B cell (primary cell): ENCODE data around the gene NAMPT. TPM values are rescaled to one million over a fixed set of nuclear protein-coding genes. Genes with fewer than 3 reads are reported as not detected.

ENCODE experiments used
- ATAC-seq: fragments of 200-7000 bp; cut with Tn5 transposase; one replicate; pipeline ENCODE4 v1.10.0; 2021; ENCODE audit warnings: low read depth, mild to moderate bottlenecking, moderate number of reproducible peaks, moderate library complexity
- CTCF ChIA-PET: fragments of 350-600 bp; sonication (Branson Sonifier 250); formaldehyde crosslinking; loops from one replicate; lab custom pipeline; 2021; ENCODE audit warnings: antibody characterized with exemption, inconsistent platforms; lab: Charles Lee
- POLR2A ChIA-PET: fragments of 350-600 bp; sonication (Branson Sonifier 250); formaldehyde crosslinking; loops from one replicate; lab custom pipeline; 2021; ENCODE audit warnings: antibody characterized with exemption; lab: Charles Lee
- DNase-seq: peaks from one replicate; pipeline ENCODE4 v3.0.0; 2013
- H2AFZ ChIP-seq: 2 replicates; pipeline ENCODE4 v1.6.1; 2012; ENCODE audit warnings: mild to moderate bottlenecking, low read depth, low read length; ENCODE audit not compliant: insufficient read depth, poor library complexity, severe bottlenecking
- H3K27ac ChIP-seq, 2 donors: 1 replicate in 1 of 2; 2 replicates in 1 of 2; pipeline ENCODE4 v1.5.1; 2012 to 2013; ENCODE audit warnings: low read length in 2 of 2, mild to moderate bottlenecking in 2 of 2, moderate library complexity in 1 of 2
- H3K27me3 ChIP-seq, 4 experiments: fragments of 200-600 bp in 1 of 4; sonication (generic) in 1 of 4; replicated peaks in 1 of 4; 1 replicate in 2 of 4; 2 replicates in 2 of 4; pipeline versions ENCODE4 v1.6.1 to v1.7.0; 2013 to 2016; ENCODE audit warnings: low read length in 3 of 4, mild to moderate bottlenecking in 2 of 4, mixed read lengths in 1 of 4, moderate library complexity in 1 of 4; ENCODE audit not compliant: insufficient read depth in 4 of 4, control insufficient read depth in 3 of 4; ENCODE audit errors: control extremely low read depth in 1 of 4
- H3K36me3 ChIP-seq, 2 experiments: replicated peaks in 1 of 2; 1 replicate in 1 of 2; 2 replicates in 1 of 2; pipeline versions ENCODE4 v1.6.1 to v1.7.1; 2013; ENCODE audit warnings: low read length in 1 of 2; ENCODE audit not compliant: insufficient read depth in 2 of 2, control insufficient read depth in 1 of 2; ENCODE audit errors: control extremely low read depth in 1 of 2, extremely low read depth in 1 of 2
- H3K4me1 ChIP-seq, 2 donors: fragments of 200-600 bp in 1 of 2; sonication (generic) in 1 of 2; 1 replicate in 1 of 2; 2 replicates in 1 of 2; pipeline versions ENCODE4 v1.5.1 to v1.6.1; 2013 to 2017; ENCODE audit warnings: low read length in 2 of 2; ENCODE audit not compliant: control insufficient read depth in 2 of 2, insufficient read depth in 2 of 2
- H3K4me2 ChIP-seq: replicated peaks from 2 replicates; pipeline ENCODE3; 2012; ENCODE audit warnings: mild to moderate bottlenecking, low read depth, low read length; ENCODE audit not compliant: poor library complexity, severe bottlenecking
- H3K4me3 ChIP-seq, 5 experiments: fragments of 200-600 bp in 1 of 5; sonication (generic) in 1 of 5; 1 replicate in 3 of 5; 2 replicates in 2 of 5; pipeline versions ENCODE4 v1.5.1 to v1.7.0; 2011 to 2016; ENCODE audit warnings: low read length in 4 of 5, mild to moderate bottlenecking in 4 of 5, low read depth in 2 of 5, control low read depth in 1 of 5, moderate library complexity in 1 of 5; ENCODE audit not compliant: insufficient read depth in 1 of 5; ENCODE audit errors: control extremely low read depth in 1 of 5, extremely low read depth in 1 of 5
- H3K79me2 ChIP-seq: fragments of 200-600 bp; sonication (generic); one replicate; pipeline ENCODE4 v1.6.0; 2016; ENCODE audit warnings: low read length; ENCODE audit not compliant: control insufficient read depth, insufficient read depth
- H3K9ac ChIP-seq: fragments of 200-600 bp; sonication (generic); 2 replicates; pipeline ENCODE4 v1.6.1; 2017; ENCODE audit warnings: mild to moderate bottlenecking, low read length, moderate library complexity
- H3K9me3 ChIP-seq, 3 donors: one replicate each; pipeline versions ENCODE4 v1.6.1 to v1.7.1; 2013; ENCODE audit warnings: low read length in 2 of 3; ENCODE audit not compliant: control insufficient read depth in 2 of 3, insufficient read depth in 1 of 3; ENCODE audit errors: control extremely low read depth in 1 of 3
- H4K20me1 ChIP-seq: 2 replicates; pipeline ENCODE4 v1.6.0; 2012; ENCODE audit warnings: mild to moderate bottlenecking, low read length; ENCODE audit not compliant: insufficient read depth, control insufficient read depth, poor library complexity, severe bottlenecking
- H3K27ac Mint-ChIP-seq: one replicate; pipeline ENCODE4 v1.8.0; 2021; ENCODE audit warnings: mixed read lengths
- H3K27me3 Mint-ChIP-seq: one replicate; pipeline ENCODE4 v1.8.0; 2021; ENCODE audit warnings: mixed read lengths
- H3K4me1 Mint-ChIP-seq: one replicate; pipeline ENCODE4 v1.8.0; 2021; ENCODE audit warnings: mixed read lengths
- H3K4me3 Mint-ChIP-seq: one replicate; pipeline ENCODE4 v1.8.0; 2021; ENCODE audit warnings: mixed read lengths
- H3K9me3 Mint-ChIP-seq: one replicate; pipeline ENCODE4 v1.8.0; 2022; ENCODE audit warnings: mixed read lengths; ENCODE audit not compliant: insufficient read depth
- EZH2 ChIP-seq: IDR thresholded peaks from 2 replicates; pipeline ENCODE4 v1.6.1; 2012; ENCODE audit warnings: borderline replicate concordance, low read depth, mild to moderate bottlenecking, moderate library complexity, low read length; ENCODE audit not compliant: insufficient read depth, poor library complexity, severe bottlenecking
- WGBS: methylation state at CpG from one replicate; pipeline ENCODE4 v1.1.5; 2013; ENCODE audit warnings: missing lambda C conversion rate; ENCODE audit not compliant: insufficient coverage; 5-methylcytosine and 5-hydroxymethylcytosine counted together
- intact Hi-C: fragments of 100-400 bp; cut with micrococcal nuclease; formaldehyde crosslinking; loops from one replicate; pipeline ENCODE4 v1.10.0; 2022
- polyA plus RNA-seq: library from polyadenylated mRNA; depleted of rRNA; stranded (reverse); fragments of >200 nt; gene quantifications from 2 replicates; pipeline ENCODE4 v1.2.3, GENCODE V29; 2012
- total RNA-seq, 2 donors: library from RNA; stranded (reverse); fragments of 120-200 nt in 1 of 2; gene quantifications; 1 replicate in 1 of 2; 2 replicates in 1 of 2; pipeline versions ENCODE4 v1.2.3 to v1.2.4, GENCODE V29; 2013 to 2022
- TF ChIP-seq, protein P1 (sequence below): fragments of 200-600 bp; IDR thresholded peaks from one replicate; pipeline ENCODE4 v1.8.0; 2022; ENCODE audit warnings: antibody characterized with exemption, mild to moderate bottlenecking

NAMPT gene
- total and polyA plus RNA-seq, 2 donors (not counting 1 experiment from before 2014, with no cell fraction given), result 11.6 to 48.8 TPM

DNA sequence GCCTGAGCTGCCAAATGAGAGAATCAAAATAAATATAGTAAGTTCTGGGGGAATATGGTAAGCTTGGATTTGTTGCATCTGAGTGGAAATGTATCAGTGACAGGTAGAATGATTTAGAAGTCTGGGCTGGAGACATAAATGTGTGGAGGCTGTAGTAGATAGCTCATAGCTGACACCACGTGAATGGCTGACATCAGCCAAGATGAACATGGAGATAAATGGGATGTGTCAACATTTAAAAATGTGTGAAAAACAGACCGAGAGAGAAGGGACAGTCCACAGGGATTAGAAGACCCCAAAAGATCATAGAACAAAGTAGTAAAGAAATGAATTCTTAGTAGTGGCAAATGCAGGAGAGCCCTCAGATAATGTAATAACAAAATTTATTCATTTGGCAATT, 40.9 kb downstream of the NAMPT start:
- peaks cover 0 to 10% (median 0%) of the 10 kb centered on the region in 3 donors for H3K9me3 ChIP-seq
- no peaks in the 10 kb centered on the region for H4K20me1 ChIP-seq
- POLR2A ChIA-PET, result no interaction called here
- H3K4me2 ChIP-seq, result no peak overlapping the region
- peaks cover 9% of the 10 kb centered on the region for H3K9me3 Mint-ChIP-seq
- no peak overlapping the region for H3K27ac ChIP-seq
- H2AFZ ChIP-seq, result no peak overlapping the region
- H3K27me3 ChIP-seq, result no peaks in the 10 kb centered on the region
- TF ChIP-seq, protein P1, sequence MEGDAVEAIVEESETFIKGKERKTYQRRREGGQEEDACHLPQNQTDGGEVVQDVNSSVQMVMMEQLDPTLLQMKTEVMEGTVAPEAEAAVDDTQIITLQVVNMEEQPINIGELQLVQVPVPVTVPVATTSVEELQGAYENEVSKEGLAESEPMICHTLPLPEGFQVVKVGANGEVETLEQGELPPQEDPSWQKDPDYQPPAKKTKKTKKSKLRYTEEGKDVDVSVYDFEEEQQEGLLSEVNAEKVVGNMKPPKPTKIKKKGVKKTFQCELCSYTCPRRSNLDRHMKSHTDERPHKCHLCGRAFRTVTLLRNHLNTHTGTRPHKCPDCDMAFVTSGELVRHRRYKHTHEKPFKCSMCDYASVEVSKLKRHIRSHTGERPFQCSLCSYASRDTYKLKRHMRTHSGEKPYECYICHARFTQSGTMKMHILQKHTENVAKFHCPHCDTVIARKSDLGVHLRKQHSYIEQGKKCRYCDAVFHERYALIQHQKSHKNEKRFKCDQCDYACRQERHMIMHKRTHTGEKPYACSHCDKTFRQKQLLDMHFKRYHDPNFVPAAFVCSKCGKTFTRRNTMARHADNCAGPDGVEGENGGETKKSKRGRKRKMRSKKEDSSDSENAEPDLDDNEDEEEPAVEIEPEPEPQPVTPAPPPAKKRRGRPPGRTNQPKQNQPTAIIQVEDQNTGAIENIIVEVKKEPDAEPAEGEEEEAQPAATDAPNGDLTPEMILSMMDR, result no peak
- no peak for TF ChIP-seq EZH2
- H3K4me3 Mint-ChIP-seq, result no peak overlapping the region
- CTCF ChIA-PET, result no interaction called here
- H3K79me2 ChIP-seq, result no peaks in the 10 kb centered on the region
- WGBS, result 75% methylated on average over 2 of the region's 2 CpGs
- no peak overlapping the region for H3K9ac ChIP-seq
- no peaks in the 10 kb centered on the region for H3K4me1 Mint-ChIP-seq
- H3K4me3 ChIP-seq, result no peak overlapping the region
- H3K4me1 ChIP-seq, result no peaks in the 10 kb centered on the region
- peaks cover 3 to 4% of the 10 kb centered on the region in 2 experiments for H3K36me3 ChIP-seq
- H3K27me3 Mint-ChIP-seq, result no peaks in the 10 kb centered on the region
- DNase-seq (no peak), ATAC-seq (no peak)
- intact Hi-C loops, result no loop called here
- H3K27ac Mint-ChIP-seq, result no peak overlapping the region

DNA sequence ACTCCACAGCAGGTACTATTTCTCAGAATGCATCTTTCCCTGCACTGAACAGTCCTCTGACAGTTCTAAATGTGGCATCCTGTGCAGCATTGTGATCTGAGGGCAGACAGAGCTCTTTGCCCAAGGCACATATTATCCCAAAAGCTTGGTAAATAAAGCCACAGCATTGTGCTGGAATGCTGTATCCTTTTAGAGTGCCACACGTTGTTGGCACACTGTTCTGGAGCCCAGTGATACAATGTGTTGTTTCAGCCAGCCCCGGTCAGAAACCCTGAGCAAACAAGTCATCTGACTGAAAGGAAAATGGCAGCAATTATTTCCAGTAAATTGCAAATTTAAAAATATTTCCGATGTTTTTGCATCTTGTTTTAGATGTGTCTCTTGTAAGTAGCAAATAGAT, 45.4 kb downstream of the NAMPT start:
- CTCF ChIA-PET, result no interaction called here

More for the DNA sequence above, 45.4 kb downstream of the NAMPT start:
- H3K4me3 ChIP-seq, result no peak overlapping the region
- no peaks in the 10 kb centered on the region for H4K20me1 ChIP-seq
- Mint-ChIP-seq H3K4me3 (no peak overlapping the region), H3K4me1 (no peaks in the 10 kb centered on the region), H3K9me3 (peaks cover 3% of the 10 kb centered on the region), H3K27me3 (peaks cover 6% of the 10 kb centered on the region), H3K27ac (no peak overlapping the region)
- no peak overlapping the region for H3K27ac ChIP-seq
- H3K27me3 ChIP-seq, result no peaks in the 10 kb centered on the region
- no peaks in the 10 kb centered on the region for H3K9me3 ChIP-seq
- POLR2A ChIA-PET, result no interaction called here
- TF ChIP-seq EZH2, result no peak
- no peak overlapping the region for H2AFZ ChIP-seq
- DNase-seq (no peak), ATAC-seq (no peak)
- intact Hi-C loops, result no loop called here
- no peaks in the 10 kb centered on the region for H3K79me2 ChIP-seq
- no peak overlapping the region for H3K9ac ChIP-seq
- H3K4me2 ChIP-seq, result no peak overlapping the region
- no peaks in the 10 kb centered on the region for H3K4me1 ChIP-seq
- no peaks in the 10 kb centered on the region for H3K36me3 ChIP-seq
- WGBS, result 90% methylated on average over 2 of the region's 3 CpGs
